Endothelial cell (in vitro differentiated cells): ENCODE measurements around the gene B4GALT2. TPM values are rescaled to one million over a fixed set of nuclear protein-coding genes. Genes with fewer than 3 reads are reported as not detected.

ENCODE experiments used
- DNase-seq: peaks from one replicate; pipeline ENCODE4 v3.0.0; 2021; ENCODE audit warnings: low spot score
- H3K27ac Mint-ChIP-seq: one replicate; pipeline ENCODE4 v1.8.0; 2021; ENCODE audit warnings: mixed read lengths, inconsistent platforms; ENCODE audit not compliant: unreplicated experiment
- H3K27me3 Mint-ChIP-seq: one replicate; pipeline ENCODE4 v1.8.0; 2021; ENCODE audit warnings: mild to moderate bottlenecking, moderate library complexity, mixed read lengths, inconsistent platforms; ENCODE audit not compliant: unreplicated experiment
- H3K36me3 Mint-ChIP-seq: one replicate; pipeline ENCODE4 v1.8.0; 2021; ENCODE audit warnings: mild to moderate bottlenecking, low read depth, mixed read lengths, inconsistent platforms; ENCODE audit not compliant: unreplicated experiment
- H3K4me1 Mint-ChIP-seq: one replicate; pipeline ENCODE4 v1.8.0; 2021; ENCODE audit warnings: mild to moderate bottlenecking, mixed read lengths, inconsistent platforms; ENCODE audit not compliant: unreplicated experiment
- H3K4me3 Mint-ChIP-seq: one replicate; pipeline ENCODE4 v1.8.0; 2021; ENCODE audit warnings: mild to moderate bottlenecking, mixed read lengths, inconsistent platforms; ENCODE audit not compliant: unreplicated experiment
- H3K9me3 Mint-ChIP-seq: one replicate; pipeline ENCODE4 v1.8.0; 2021; ENCODE audit warnings: mixed read lengths, inconsistent platforms; ENCODE audit not compliant: unreplicated experiment
- CTCF ChIP-seq: fragments of 200-600 bp; sonication (generic); IDR thresholded peaks from one replicate; pipeline ENCODE4 v1.5.0; 2021; ENCODE audit warnings: antibody characterized with exemption; ENCODE audit not compliant: unreplicated experiment
- total RNA-seq: library from RNA; stranded (reverse); fragmentation: NEBNext Ultra II Directional; extraction: Animal tissue kit (Norgen Biotek cat#: 25700); gene quantifications from one replicate; pipeline ENCODE4 v1.2.1, GENCODE V29; 2021; ENCODE audit not compliant: unreplicated experiment

B4GALT2 gene
- total RNA-seq, 1 donor from 2014 or later = 35.4 TPM

GRCh38 chr1:44014365-44015104, 35.5 kb downstream of the B4GALT2 start:
- H3K27me3 Mint-ChIP-seq = peaks cover 5% of the 10 kb centered on the region
- no peak for DNase-seq
- no peaks in the 10 kb centered on the region for H3K36me3 Mint-ChIP-seq
- no peak overlapping the region for H3K4me3 Mint-ChIP-seq
- TF ChIP-seq CTCF = no peak
- no peaks in the 10 kb centered on the region for H3K4me1 Mint-ChIP-seq
- H3K9me3 Mint-ChIP-seq = no peaks in the 10 kb centered on the region
- H3K27ac Mint-ChIP-seq = no peak overlapping the region

- Mint-ChIP-seq H3K27ac (no peak overlapping the region), H3K27me3 (peaks cover 5% of the 10 kb centered on the region), H3K4me1 (peaks cover 4% of the 10 kb centered on the region), H3K9me3 (no peaks in the 10 kb centered on the region), H3K36me3 (no peaks in the 10 kb centered on the region), H3K4me3 (no peak overlapping the region)
- no peak for DNase-seq
- no peak for TF ChIP-seq CTCF
These were observed 36.2 kb downstream of the B4GALT2 start for GRCh38 chr1:44015206-44015605.

- no peak for TF ChIP-seq CTCF
- no peak for DNase-seq
- peaks cover 4% of the 10 kb centered on the region for H3K4me1 Mint-ChIP-seq
- no peaks in the 10 kb centered on the region for H3K9me3 Mint-ChIP-seq
- H3K27me3 Mint-ChIP-seq = peaks cover 5% of the 10 kb centered on the region
- H3K4me3 Mint-ChIP-seq = no peak overlapping the region
- no peaks in the 10 kb centered on the region for H3K36me3 Mint-ChIP-seq
- no peak overlapping the region for H3K27ac Mint-ChIP-seq
These were observed 37.3 kb downstream of the B4GALT2 start for GRCh38 chr1:44016041-44016889.

- Mint-ChIP-seq H3K4me3 (no peak overlapping the region), H3K27ac (no peak overlapping the region)
- DNase-seq = no peak
These were observed 37.9 kb downstream of the B4GALT2 start for GRCh38 chr1:44016890-44017400.

More at GRCh38 chr1:44016890-44017400, 37.9 kb downstream of the B4GALT2 start:
- no peak for TF ChIP-seq CTCF
- Mint-ChIP-seq H3K27me3 (peaks cover 4% of the 10 kb centered on the region), H3K4me1 (peaks cover 4% of the 10 kb centered on the region), H3K9me3 (no peaks in the 10 kb centered on the region), H3K36me3 (no peaks in the 10 kb centered on the region)
